HepG2 (cell line): ENCODE data around the gene CD276. TPM values are rescaled to one million over a fixed set of nuclear protein-coding genes. Genes with fewer than 3 reads are reported as not detected.

Experiments
- PITX1 ChIP-seq: sonication (generic); formaldehyde crosslinking; IDR thresholded peaks from 2 replicates; pipeline ENCODE4 v1.5.1; 2020; ENCODE audit warnings: mild to moderate bottlenecking, missing genetic modification reagents
- ZNF839 ChIP-seq: sonication (generic); formaldehyde crosslinking; IDR thresholded peaks from 2 replicates; pipeline ENCODE4 v1.4.0; 2020; ENCODE audit warnings: missing genetic modification reagents, mild to moderate bottlenecking, borderline replicate concordance
- polyA plus RNA-seq, 8 experiments: library from polyadenylated mRNA; depleted of rRNA in 3 of 8; stranded (reverse) in 7 of 8; unstranded in 1 of 8; fragments of >200 nt; fragmentation: Illumina TruSeq in 4 of 8; extraction: Trizol in 4 of 8; gene quantifications; 2 replicates each; pipeline versions ENCODE4 v1.2.1 to v1.2.3, GENCODE V29; 2011 to 2016; ENCODE audit warnings: low read depth in 4 of 8, missing spikeins in 1 of 8, mixed read lengths in 1 of 8; ENCODE audit not compliant: insufficient read depth in 1 of 8
- total RNA-seq, 5 experiments: library from RNA; depleted of rRNA; stranded (reverse); fragments of >200 nt; fragmentation: Illumina TruSeq; extraction: Trizol; gene quantifications; 2 replicates each; pipeline ENCODE4 v1.2.3, GENCODE V29; 2016; ENCODE audit warnings: low read depth in 1 of 5
- TF ChIP-seq, protein P1 (sequence below): IDR thresholded peaks from 2 replicates; pipeline ENCODE4 v1.6.1; 2016; ENCODE audit warnings: low read depth, missing genetic modification reagents, missing compliant biosample characterization
- TF ChIP-seq, protein P2 (sequence below): sonication (generic); formaldehyde crosslinking; conservative IDR thresholded peaks from 2 replicates; pipeline ENCODE4 v1.4.0; 2020; ENCODE audit warnings: missing genetic modification reagents
- TF ChIP-seq, protein P3 (sequence below): IDR thresholded peaks from 2 replicates; pipeline ENCODE4 v1.6.1; 2016; ENCODE audit warnings: low read depth, control low read depth

Gene CD276
- total and polyA plus RNA-seq, 2 of the 13 experiments (the other 11 are each of a cell fraction or from before 2014, with no cell fraction given): 24.6 to 55.2 TPM

DNA sequence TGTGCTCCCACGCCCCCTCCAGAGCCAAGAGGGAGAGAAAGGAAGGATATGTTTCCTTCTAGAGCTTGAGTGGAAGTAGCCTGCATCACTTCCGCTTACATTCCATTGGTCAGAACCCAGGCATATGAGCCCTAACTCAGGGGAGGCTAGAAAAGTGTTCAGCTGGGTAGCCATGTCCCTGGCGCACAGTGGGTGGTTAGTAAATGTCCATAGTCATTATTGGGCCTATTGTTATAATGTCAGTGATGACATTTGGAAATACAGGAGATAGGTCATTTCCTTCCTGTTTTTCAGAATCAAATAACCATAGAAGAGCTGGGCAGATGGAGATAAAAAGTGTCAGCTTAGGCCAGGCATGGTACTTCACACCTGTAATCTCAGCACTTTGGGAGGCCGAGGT is 27.3 kb downstream of the CD276 start (continued):
- TF ChIP-seq, protein P1, sequence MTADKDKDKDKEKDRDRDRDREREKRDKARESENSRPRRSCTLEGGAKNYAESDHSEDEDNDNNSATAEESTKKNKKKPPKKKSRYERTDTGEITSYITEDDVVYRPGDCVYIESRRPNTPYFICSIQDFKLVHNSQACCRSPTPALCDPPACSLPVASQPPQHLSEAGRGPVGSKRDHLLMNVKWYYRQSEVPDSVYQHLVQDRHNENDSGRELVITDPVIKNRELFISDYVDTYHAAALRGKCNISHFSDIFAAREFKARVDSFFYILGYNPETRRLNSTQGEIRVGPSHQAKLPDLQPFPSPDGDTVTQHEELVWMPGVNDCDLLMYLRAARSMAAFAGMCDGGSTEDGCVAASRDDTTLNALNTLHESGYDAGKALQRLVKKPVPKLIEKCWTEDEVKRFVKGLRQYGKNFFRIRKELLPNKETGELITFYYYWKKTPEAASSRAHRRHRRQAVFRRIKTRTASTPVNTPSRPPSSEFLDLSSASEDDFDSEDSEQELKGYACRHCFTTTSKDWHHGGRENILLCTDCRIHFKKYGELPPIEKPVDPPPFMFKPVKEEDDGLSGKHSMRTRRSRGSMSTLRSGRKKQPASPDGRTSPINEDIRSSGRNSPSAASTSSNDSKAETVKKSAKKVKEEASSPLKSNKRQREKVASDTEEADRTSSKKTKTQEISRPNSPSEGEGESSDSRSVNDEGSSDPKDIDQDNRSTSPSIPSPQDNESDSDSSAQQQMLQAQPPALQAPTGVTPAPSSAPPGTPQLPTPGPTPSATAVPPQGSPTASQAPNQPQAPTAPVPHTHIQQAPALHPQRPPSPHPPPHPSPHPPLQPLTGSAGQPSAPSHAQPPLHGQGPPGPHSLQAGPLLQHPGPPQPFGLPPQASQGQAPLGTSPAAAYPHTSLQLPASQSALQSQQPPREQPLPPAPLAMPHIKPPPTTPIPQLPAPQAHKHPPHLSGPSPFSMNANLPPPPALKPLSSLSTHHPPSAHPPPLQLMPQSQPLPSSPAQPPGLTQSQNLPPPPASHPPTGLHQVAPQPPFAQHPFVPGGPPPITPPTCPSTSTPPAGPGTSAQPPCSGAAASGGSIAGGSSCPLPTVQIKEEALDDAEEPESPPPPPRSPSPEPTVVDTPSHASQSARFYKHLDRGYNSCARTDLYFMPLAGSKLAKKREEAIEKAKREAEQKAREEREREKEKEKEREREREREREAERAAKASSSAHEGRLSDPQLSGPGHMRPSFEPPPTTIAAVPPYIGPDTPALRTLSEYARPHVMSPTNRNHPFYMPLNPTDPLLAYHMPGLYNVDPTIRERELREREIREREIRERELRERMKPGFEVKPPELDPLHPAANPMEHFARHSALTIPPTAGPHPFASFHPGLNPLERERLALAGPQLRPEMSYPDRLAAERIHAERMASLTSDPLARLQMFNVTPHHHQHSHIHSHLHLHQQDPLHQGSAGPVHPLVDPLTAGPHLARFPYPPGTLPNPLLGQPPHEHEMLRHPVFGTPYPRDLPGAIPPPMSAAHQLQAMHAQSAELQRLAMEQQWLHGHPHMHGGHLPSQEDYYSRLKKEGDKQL: no peak
- TF ChIP-seq, protein P2, sequence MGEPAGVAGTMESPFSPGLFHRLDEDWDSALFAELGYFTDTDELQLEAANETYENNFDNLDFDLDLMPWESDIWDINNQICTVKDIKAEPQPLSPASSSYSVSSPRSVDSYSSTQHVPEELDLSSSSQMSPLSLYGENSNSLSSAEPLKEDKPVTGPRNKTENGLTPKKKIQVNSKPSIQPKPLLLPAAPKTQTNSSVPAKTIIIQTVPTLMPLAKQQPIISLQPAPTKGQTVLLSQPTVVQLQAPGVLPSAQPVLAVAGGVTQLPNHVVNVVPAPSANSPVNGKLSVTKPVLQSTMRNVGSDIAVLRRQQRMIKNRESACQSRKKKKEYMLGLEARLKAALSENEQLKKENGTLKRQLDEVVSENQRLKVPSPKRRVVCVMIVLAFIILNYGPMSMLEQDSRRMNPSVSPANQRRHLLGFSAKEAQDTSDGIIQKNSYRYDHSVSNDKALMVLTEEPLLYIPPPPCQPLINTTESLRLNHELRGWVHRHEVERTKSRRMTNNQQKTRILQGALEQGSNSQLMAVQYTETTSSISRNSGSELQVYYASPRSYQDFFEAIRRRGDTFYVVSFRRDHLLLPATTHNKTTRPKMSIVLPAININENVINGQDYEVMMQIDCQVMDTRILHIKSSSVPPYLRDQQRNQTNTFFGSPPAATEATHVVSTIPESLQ: no peak
- TF ChIP-seq PITX1 (CRISPR knock-in tag) (no peak), ZNF839 (CRISPR knock-in tag) (no peak)
- TF ChIP-seq, protein P3, sequence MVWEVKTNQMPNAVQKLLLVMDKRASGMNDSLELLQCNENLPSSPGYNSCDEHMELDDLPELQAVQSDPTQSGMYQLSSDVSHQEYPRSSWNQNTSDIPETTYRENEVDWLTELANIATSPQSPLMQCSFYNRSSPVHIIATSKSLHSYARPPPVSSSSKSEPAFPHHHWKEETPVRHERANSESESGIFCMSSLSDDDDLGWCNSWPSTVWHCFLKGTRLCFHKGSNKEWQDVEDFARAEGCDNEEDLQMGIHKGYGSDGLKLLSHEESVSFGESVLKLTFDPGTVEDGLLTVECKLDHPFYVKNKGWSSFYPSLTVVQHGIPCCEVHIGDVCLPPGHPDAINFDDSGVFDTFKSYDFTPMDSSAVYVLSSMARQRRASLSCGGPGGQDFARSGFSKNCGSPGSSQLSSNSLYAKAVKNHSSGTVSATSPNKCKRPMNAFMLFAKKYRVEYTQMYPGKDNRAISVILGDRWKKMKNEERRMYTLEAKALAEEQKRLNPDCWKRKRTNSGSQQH (CRISPR knock-in tag): no peak
